GM23338 (cell line): Measurements from ENCODE around the gene NXN. TPM values are rescaled to one million over a fixed set of nuclear protein-coding genes. Genes with fewer than 3 reads are reported as not detected.

ENCODE experiments used
- ATAC-seq: fragments of 200-7000 bp; cut with Tn5 transposase; 3 replicates; pipeline ENCODE4 v1.9.1; 2020
- DNase-seq: peaks from one replicate; pipeline ENCODE4 v3.0.0-alpha.2; 2015; ENCODE audit warnings: low spot score
- H2AFZ ChIP-seq: fragments of 200-600 bp; sonication (generic); 2 replicates; pipeline ENCODE4 v1.8.0; 2016; ENCODE audit warnings: antibody characterized with exemption, mild to moderate bottlenecking, moderate library complexity
- H3F3A ChIP-seq: fragments of 200-600 bp; sonication (generic); replicated peaks from 2 replicates; pipeline ENCODE4 v1.8.0; 2017; ENCODE audit warnings: antibody characterized with exemption, mixed run types, low read depth
- H3K27ac ChIP-seq: fragments of 200-600 bp; sonication (generic); 2 replicates; pipeline ENCODE4 v1.6.1; 2016; ENCODE audit warnings: low read depth
- H3K27me3 ChIP-seq: fragments of 200-600 bp; sonication (generic); 2 replicates; pipeline ENCODE4 v1.8.0; 2016; ENCODE audit warnings: mild to moderate bottlenecking, mixed run types, moderate library complexity; ENCODE audit not compliant: insufficient read depth
- H3K36me3 ChIP-seq: fragments of 200-600 bp; sonication (generic); 2 replicates; pipeline ENCODE4 v1.8.0; 2016; ENCODE audit warnings: mild to moderate bottlenecking; ENCODE audit not compliant: insufficient read depth
- H3K4me1 ChIP-seq: fragments of 200-600 bp; sonication (generic); 2 replicates; pipeline ENCODE4 v1.8.0; 2016; ENCODE audit warnings: mild to moderate bottlenecking, moderate library complexity; ENCODE audit not compliant: insufficient read depth
- H3K4me2 ChIP-seq: fragments of 200-600 bp; sonication (generic); 2 replicates; pipeline ENCODE4 v1.7.1; 2017; ENCODE audit warnings: mixed run types
- H3K4me3 ChIP-seq: fragments of 200-600 bp; sonication (generic); 2 replicates; pipeline ENCODE4 v1.6.1; 2016; ENCODE audit warnings: mixed run types
- H3K79me2 ChIP-seq: fragments of 200-600 bp; sonication (generic); replicated peaks from 2 replicates; pipeline ENCODE4 v1.8.0; 2017; ENCODE audit warnings: mild to moderate bottlenecking; ENCODE audit not compliant: insufficient read depth
- H3K9me2 ChIP-seq: fragments of 200-600 bp; sonication (generic); 2 replicates; pipeline ENCODE4 v1.8.0; 2017; ENCODE audit not compliant: insufficient read depth
- H4K20me1 ChIP-seq: fragments of 200-600 bp; sonication (generic); replicated peaks from 2 replicates; pipeline ENCODE4 v1.8.0; 2017; ENCODE audit warnings: mild to moderate bottlenecking; ENCODE audit not compliant: insufficient read depth
- H3K27ac Mint-ChIP-seq: 2 replicates; pipeline ENCODE4 v1.8.0; 2020; ENCODE audit warnings: inconsistent platforms, mild to moderate bottlenecking, moderate library complexity, mixed read lengths
- H3K27me3 Mint-ChIP-seq: 3 replicates; pipeline ENCODE4 v1.8.0; 2022; ENCODE audit warnings: low read depth, mild to moderate bottlenecking, moderate library complexity, mixed read lengths, inconsistent platforms; ENCODE audit not compliant: insufficient read depth, poor library complexity
- H3K36me3 Mint-ChIP-seq: 3 replicates; pipeline ENCODE4 v1.8.0; 2021; ENCODE audit warnings: low read depth, mild to moderate bottlenecking, inconsistent platforms, moderate library complexity, mixed read lengths
- H3K4me1 Mint-ChIP-seq: 3 replicates; pipeline ENCODE4 v1.8.0; 2020; ENCODE audit warnings: mild to moderate bottlenecking, inconsistent platforms, mixed read lengths
- H3K4me3 Mint-ChIP-seq: 3 replicates; pipeline ENCODE4 v1.8.0; 2021; ENCODE audit warnings: moderate library complexity, mild to moderate bottlenecking, inconsistent platforms, mixed read lengths
- H3K9me3 Mint-ChIP-seq: 3 replicates; pipeline ENCODE4 v1.8.0; 2020; ENCODE audit warnings: moderate library complexity, mild to moderate bottlenecking, inconsistent platforms, mixed read lengths
- CREB1 ChIP-seq: fragments of 250-450 bp; sonication (Bioruptor Pico); IDR thresholded peaks from 2 replicates; pipeline ENCODE4 v1.5.0; 2020; ENCODE audit warnings: low read depth, mild to moderate bottlenecking, moderate library complexity
- EZH2 ChIP-seq: fragments of 200-600 bp; sonication (generic); IDR thresholded peaks from one replicate; pipeline ENCODE4 v1.8.0; 2017; ENCODE audit warnings: antibody characterized with exemption, mild to moderate bottlenecking, low read depth; ENCODE audit not compliant: unreplicated experiment
- STAT1 ChIP-seq: IDR thresholded peaks from one replicate; pipeline ENCODE4 v1.6.1; 2016; ENCODE audit warnings: antibody characterized with exemption; ENCODE audit not compliant: unreplicated experiment
- ZNF114 ChIP-seq: fragments of 250-450 bp; sonication (Bioruptor Pico); IDR thresholded peaks from 2 replicates; pipeline ENCODE4 v1.5.0; 2020; ENCODE audit warnings: mild to moderate bottlenecking, moderate library complexity
- polyA plus RNA-seq: library from polyadenylated mRNA; unstranded; fragments of >200 nt; fragmentation: Nextera tagmentation; extraction: Ambion mirVana; gene quantifications from 2 replicates; pipeline ENCODE4 v1.2.1, GENCODE V29; 2016
- total RNA-seq: library from RNA; depleted of rRNA; stranded (reverse); fragments of >200 nt; shearing (Covaris generic); gene quantifications from 2 replicates; pipeline ENCODE4 v1.2.3, GENCODE V29; 2014
- TF ChIP-seq, protein P1 (sequence below): IDR thresholded peaks from 2 replicates; pipeline ENCODE4 v1.6.1; 2016; ENCODE audit warnings: antibody characterized with exemption
- TF ChIP-seq, protein P2 (sequence below): fragments of 250-450 bp; sonication (Bioruptor Pico); IDR thresholded peaks from 2 replicates; pipeline ENCODE4 v1.5.0; 2020; ENCODE audit warnings: mild to moderate bottlenecking, moderate library complexity

Gene NXN
- total and polyA plus RNA-seq, 2 experiments from 2014 or later: 31.8 to 105 TPM

GRCh38 chr17:1022278-1023024 lies 42.9 kb upstream of the NXN start (continued):
- TF ChIP-seq, protein P1, sequence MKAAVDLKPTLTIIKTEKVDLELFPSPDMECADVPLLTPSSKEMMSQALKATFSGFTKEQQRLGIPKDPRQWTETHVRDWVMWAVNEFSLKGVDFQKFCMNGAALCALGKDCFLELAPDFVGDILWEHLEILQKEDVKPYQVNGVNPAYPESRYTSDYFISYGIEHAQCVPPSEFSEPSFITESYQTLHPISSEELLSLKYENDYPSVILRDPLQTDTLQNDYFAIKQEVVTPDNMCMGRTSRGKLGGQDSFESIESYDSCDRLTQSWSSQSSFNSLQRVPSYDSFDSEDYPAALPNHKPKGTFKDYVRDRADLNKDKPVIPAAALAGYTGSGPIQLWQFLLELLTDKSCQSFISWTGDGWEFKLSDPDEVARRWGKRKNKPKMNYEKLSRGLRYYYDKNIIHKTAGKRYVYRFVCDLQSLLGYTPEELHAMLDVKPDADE: no peak
- TF ChIP-seq EZH2 (no peak), ZNF114 (CRISPR knock-in tag) (no peak), STAT1 (no peak), CREB1 (CRISPR knock-in tag) (no peak)
- TF ChIP-seq, protein P2, sequence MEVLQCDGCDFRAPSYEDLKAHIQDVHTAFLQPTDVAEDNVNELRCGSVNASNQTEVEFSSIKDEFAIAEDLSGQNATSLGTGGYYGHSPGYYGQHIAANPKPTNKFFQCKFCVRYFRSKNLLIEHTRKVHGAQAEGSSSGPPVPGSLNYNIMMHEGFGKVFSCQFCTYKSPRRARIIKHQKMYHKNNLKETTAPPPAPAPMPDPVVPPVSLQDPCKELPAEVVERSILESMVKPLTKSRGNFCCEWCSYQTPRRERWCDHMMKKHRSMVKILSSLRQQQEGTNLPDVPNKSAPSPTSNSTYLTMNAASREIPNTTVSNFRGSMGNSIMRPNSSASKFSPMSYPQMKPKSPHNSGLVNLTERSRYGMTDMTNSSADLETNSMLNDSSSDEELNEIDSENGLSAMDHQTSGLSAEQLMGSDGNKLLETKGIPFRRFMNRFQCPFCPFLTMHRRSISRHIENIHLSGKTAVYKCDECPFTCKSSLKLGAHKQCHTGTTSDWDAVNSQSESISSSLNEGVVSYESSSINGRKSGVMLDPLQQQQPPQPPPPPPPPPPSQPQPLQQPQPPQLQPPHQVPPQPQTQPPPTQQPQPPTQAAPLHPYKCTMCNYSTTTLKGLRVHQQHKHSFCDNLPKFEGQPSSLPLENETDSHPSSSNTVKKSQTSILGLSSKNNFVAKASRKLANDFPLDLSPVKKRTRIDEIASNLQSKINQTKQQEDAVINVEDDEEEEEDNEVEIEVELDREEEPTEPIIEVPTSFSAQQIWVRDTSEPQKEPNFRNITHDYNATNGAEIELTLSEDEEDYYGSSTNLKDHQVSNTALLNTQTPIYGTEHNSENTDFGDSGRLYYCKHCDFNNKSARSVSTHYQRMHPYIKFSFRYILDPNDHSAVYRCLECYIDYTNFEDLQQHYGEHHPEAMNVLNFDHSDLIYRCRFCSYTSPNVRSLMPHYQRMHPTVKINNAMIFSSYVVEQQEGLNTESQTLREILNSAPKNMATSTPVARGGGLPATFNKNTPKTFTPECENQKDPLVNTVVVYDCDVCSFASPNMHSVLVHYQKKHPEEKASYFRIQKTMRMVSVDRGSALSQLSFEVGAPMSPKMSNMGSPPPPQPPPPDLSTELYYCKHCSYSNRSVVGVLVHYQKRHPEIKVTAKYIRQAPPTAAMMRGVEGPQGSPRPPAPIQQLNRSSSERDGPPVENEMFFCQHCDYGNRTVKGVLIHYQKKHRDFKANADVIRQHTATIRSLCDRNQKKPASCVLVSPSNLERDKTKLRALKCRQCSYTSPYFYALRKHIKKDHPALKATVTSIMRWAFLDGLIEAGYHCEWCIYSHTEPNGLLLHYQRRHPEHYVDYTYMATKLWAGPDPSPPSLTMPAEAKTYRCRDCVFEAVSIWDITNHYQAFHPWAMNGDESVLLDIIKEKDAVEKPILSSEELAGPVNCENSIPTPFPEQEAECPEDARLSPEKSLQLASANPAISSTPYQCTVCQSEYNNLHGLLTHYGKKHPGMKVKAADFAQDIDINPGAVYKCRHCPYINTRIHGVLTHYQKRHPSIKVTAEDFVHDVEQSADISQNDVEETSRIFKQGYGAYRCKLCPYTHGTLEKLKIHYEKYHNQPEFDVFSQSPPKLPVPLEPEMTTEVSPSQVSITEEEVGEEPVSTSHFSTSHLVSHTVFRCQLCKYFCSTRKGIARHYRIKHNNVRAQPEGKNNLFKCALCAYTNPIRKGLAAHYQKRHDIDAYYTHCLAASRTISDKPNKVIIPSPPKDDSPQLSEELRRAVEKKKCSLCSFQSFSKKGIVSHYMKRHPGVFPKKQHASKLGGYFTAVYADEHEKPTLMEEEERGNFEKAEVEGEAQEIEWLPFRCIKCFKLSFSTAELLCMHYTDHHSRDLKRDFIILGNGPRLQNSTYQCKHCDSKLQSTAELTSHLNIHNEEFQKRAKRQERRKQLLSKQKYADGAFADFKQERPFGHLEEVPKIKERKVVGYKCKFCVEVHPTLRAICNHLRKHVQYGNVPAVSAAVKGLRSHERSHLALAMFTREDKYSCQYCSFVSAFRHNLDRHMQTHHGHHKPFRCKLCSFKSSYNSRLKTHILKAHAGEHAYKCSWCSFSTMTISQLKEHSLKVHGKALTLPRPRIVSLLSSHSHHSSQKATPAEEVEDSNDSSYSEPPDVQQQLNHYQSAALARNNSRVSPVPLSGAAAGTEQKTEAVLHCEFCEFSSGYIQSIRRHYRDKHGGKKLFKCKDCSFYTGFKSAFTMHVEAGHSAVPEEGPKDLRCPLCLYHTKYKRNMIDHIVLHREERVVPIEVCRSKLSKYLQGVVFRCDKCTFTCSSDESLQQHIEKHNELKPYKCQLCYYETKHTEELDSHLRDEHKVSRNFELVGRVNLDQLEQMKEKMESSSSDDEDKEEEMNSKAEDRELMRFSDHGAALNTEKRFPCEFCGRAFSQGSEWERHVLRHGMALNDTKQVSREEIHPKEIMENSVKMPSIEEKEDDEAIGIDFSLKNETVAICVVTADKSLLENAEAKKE: no peak

DNA sequence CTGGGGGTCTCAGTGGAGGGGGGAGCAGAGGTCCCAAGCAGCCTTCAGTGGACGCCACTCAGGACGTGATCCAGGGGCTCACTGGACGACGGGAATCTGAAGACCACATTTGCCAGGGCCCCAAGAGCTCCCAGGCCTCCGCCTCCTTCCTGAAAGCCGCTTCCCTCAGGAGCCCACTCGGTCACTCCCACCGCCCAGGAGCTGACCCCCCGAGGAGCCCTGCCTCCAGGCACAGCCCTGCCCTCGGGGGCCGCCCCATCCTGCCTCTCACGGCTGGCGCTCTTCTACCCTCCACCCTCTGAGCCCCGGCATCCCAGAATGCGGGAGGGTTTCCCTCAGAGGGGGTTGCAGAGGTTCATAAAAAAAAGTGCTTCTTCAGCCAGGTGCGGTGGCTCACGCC lies 41.6 kb upstream of the NXN start:
- Histone ChIP-seq H3K4me1 (no peaks in the 10 kb centered on the region), H2AFZ (no peak overlapping the region), H3K27me3 (no peaks in the 10 kb centered on the region), H4K20me1 (no peaks in the 10 kb centered on the region), H3K9me2 (no peaks in the 10 kb centered on the region), H3K27ac (no peak overlapping the region), H3K36me3 (no peaks in the 10 kb centered on the region), H3F3A (no peaks in the 10 kb centered on the region), H3K79me2 (no peaks in the 10 kb centered on the region), H3K4me3 (no peak overlapping the region), H3K4me2 (no peak overlapping the region)
- Mint-ChIP-seq H3K27ac (no peak overlapping the region), H3K4me1 (peaks cover 5% of the 10 kb centered on the region; the same call in 2 of the 3 replicates), H3K9me3 (no peaks in the 10 kb centered on the region), H3K27me3 (peaks cover 12% of the 10 kb centered on the region), H3K36me3 (no peaks in the 10 kb centered on the region), H3K4me3 (no peak overlapping the region)
- ATAC-seq: no peak
- no peak for DNase-seq
- no peak for TF ChIP-seq EZH2
- no peak for TF ChIP-seq ZNF114 (CRISPR knock-in tag)
